Dermis blood vessel endothelial cell (primary cell): ENCODE results near the gene BAIAP3. TPM values are rescaled to one million over a fixed set of nuclear protein-coding genes. Genes with fewer than 3 reads are reported as not detected.

ENCODE experiments used
- DNase-seq: peaks from one replicate; pipeline ENCODE4 v3.0.0; 2010
- total RNA-seq: library from RNA; depleted of rRNA; stranded (reverse); fragments of >200 nt; gene quantifications from 2 replicates; pipeline ENCODE4 v1.2.3, GENCODE V29; 2014

BAIAP3 gene
- total RNA-seq, 1 donor from 2014 or later, result 1.4 TPM

DNA sequence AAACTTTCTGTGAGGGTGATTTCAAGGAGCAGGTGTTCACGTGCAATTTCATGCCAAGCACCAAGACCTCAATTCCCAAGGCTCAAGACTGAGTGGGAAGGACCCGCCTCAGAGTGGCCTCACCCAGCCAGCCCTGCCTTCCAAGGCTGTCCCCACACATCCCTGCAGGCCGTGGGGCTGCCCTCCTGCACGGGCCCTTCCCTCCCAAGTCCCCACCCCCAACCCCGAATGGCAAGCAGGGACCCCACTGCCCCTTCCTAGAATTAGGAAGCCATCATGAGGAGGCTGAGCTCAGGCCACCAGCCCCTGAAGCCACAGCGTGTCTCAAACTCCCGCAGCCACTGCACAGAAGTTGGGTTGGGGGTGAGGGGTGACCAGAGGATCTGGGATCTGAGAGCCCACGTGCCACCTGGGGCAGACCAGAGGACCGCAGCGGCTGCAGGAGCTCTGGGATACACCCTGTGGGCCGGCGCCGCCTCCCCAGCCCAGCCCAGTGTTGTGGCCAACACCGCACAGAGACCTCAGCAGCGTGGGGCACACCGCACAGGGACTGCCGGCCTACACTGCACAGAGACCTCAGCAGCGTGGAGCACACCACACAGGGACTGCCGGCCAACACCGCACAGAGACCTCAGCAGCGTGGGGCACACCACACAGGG is 39.0 kb downstream of the BAIAP3 start:
- DNase-seq, result no peak

DNA sequence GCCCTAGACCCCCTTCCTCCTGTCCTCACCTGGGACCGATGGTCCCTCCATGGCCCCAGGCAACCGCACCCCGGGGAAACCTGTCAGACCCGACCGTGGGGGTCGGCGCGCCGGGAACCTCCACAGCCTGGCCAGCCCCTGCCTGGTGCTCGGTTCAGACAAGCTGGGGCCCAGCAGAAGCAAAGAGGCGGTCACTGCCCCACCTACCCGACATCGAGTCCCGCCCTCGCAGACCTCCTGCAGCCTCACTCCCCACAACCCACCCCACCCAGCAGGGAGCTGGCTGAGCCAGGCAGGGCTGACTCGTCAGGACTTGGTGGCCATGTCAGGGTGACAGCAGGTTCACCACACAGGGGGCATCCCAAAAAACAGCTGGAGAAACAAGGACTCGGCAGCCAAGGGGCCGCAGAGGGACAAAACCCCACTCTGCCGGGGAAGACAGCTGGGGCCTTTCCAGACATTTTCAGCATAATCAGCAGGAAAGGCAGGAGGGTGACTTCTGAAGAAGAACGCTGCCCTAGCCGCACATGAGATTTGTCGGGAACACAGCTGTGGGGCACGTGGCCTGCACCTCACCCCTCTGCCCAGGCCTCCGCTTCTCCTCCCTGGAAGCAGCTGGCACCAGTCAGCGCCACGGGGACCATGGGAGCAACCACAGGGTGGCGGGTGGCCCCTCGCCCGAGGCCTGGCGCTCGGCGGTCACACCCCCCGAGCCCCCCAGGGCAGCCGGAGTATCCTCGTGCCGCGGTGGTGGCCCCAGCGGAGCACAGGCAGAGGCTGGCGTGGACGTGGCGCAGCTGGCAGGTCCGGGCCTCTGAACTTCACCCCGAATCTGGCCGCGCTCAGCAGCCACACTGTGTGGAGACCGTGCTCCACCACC is 41.2 kb downstream of the BAIAP3 start:
- no peak for DNase-seq

DNA sequence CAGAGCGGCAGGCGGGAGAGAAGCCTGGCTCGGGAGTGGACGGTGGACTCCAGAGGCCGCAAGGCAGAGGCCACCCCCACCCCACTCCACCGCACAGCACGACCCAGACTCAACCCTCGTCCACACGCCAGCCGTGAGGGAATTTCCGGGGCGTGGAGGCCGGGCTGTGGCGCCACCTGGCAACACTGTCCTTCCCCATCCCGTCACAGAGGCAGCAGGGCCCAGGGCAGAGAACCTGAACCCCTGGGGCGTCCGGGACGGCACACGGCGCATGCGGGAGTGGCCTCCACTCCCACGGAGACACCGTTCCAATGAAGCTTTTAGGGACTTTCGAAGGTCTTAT is 41.8 kb downstream of the BAIAP3 start:
- DNase-seq, result no peak

DNA sequence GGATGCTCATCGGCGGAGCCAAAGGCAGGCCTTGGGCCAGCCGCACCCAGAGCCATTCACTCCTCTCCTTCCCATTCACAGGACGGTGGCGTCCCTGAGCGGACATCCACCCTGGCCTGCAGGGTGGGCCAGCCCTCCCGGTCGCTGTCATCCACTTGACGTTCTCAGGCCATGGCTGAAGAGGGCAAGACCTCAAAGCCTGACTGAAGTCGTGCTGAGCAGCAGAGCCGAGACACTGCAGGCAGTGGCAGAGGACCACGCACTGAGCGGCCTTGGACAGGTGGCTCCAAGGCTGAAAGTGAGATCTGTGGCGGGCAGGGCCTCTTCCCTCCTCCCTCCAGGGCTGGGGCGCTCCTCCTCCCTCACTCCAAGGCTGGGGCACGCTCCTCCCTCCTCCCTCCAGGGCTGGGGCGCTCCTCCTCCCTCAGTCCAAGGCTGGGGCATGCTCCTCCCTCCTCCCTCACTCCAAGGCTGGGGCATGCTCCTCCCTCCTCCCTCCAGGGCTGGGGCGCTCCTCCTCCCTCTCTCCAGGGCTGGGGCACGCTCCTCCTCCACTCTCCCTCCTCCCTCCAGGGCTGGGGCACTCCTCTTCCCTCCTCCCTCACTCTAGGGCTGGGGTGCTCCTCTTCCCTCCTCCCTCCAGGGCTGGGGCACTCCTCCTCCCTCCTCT is 42.4 kb downstream of the BAIAP3 start:
- DNase-seq, result no peak

DNA sequence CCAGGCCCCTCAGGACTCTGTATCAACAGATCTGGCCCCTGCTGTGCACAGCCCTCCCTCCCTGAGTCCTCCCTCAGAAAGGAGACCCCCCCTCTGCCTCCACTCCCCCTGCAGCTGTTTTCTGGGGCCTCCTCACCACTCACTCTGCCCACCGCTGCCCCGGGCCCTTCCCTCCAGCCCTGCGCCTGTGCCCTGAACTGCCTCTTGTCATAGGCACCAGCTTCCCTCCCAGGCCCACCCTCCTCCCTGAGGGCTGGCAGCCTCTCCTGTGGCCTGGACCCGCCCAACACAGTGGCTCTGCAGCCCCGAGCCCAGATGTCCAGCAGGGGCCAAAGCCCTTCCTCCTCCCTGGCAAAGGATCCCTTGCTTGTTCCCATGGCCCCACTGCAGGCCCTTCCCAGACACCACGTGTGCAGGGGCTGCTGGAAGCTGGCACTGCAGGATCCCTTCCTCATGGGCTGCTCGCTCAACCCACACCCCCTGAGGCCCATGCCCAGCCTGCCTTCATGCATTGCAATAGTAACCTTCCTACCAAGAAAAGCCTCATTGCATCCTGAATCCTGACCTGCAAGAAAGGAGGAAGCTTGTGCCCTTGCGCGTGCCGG is 44.1 kb downstream of the BAIAP3 start:
- no peak for DNase-seq

DNA sequence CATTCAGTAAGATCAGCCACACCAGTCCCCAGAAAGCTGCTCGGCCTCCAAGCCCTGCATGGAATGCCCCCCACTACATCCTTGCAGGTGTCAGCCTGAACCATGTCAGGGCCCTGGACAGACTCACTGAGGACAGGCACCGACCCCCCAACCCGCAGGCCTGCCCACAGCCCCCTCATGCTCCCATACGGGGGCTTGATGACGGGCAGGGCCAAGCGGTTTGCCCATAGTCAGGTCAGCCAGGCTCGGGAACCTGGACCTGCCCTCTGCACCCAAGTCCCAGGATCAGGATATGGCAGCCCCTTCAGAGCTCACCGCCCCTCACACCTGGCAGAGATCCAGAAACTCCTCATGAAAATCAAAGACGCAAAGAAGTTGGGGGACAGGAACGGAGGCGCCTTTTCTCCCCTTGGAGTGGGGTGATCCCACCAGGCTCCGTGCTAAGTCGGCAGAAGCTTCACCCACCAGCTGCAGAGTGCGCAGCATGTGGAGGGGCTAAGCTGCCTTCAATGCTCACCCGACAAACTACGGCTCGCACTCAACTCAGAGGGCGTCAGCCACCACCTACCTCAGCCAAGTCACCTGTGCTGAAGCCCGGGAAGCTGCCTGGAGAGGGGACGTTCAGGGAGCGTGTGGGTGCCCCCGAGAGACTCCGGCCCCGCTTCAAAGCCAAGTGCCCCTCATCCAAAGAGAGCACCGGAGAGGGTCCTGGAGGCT is 44.8 kb downstream of the BAIAP3 start:
- no peak for DNase-seq

DNA sequence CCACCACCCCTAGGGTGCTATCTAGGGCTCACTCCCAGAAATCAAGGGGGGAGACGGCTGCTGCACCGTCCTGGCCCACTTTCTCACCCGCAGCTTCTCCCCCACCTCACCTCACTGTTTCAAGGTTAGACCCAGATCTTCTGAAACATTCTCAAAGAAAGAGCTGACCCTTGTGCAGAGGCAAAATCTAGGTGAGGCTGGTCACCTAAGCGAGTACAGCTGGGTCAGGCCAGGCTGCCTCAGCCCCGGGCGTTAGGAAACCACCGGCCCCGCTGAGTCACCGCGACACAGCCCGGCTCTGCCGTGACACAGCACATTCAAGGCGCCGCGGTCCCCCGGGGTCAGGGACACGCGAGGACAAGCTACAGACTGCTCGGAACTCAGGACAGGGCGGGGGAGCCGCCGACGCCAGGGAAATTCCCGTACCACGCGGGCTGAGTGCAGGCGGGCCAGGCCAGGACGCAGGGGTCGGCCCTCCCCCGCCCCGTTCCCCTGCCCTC is 45.4 kb downstream of the BAIAP3 start:
- peak; percentile 76 for DNase-seq

DNA sequence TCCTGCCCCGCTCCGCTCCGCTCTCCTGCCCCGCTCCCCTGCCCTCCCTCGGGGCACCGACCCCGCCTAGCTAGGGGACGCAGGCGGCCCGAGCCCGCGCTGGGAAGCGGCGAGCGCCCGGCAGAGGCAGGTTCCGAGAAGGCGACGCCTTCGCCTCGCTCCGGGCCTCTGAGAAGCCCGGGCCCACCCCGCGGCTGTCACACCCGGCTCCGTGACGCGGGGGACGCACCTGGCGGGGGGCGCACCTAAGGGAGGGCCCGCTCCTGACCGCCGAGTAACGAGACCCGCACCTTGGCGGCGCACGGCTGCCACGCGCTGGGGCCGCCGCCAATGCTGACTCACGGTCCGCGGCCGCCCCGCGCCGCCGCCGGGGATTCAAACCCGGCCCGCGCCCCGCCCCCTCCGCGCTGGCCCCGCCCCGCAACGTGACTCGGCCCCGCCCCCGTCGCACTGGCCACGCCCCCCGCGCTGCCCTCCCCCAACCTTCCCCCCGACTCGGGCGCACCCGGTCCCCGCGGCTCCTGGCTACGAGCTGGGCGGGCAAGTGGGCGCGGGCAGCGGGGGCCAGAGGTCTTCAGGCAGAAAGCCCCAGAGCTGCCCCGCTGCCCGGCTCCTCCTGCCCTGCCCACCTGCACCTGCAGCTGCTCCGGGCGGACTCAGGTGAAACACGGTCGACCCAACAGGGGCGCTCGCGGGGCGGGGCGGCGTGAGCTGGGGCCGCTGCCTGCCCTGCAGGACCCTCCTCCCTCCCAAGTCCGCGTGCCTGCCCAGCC is 46.0 kb downstream of the BAIAP3 start:
- DNase-seq, result peak; percentile 75

DNA sequence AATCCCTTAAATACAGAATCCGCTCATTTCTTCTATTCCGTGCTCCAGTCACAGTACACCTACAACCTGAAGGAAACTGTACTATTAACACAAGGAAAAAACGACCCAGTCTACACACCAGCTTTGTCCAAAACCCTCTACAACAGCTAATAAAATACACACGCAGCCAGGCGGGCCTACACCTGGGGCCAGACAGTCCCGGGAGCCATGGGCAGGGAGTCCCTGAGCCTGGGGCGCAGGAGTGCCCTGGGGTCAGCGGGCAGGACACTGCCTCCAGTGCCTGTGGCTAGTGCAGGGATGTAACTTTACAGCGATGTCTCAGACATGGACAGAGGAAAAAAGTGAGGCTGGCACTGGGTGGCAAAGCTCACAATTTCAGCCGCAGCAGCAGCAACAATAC is 46.8 kb downstream of the BAIAP3 start:
- no peak for DNase-seq

DNA sequence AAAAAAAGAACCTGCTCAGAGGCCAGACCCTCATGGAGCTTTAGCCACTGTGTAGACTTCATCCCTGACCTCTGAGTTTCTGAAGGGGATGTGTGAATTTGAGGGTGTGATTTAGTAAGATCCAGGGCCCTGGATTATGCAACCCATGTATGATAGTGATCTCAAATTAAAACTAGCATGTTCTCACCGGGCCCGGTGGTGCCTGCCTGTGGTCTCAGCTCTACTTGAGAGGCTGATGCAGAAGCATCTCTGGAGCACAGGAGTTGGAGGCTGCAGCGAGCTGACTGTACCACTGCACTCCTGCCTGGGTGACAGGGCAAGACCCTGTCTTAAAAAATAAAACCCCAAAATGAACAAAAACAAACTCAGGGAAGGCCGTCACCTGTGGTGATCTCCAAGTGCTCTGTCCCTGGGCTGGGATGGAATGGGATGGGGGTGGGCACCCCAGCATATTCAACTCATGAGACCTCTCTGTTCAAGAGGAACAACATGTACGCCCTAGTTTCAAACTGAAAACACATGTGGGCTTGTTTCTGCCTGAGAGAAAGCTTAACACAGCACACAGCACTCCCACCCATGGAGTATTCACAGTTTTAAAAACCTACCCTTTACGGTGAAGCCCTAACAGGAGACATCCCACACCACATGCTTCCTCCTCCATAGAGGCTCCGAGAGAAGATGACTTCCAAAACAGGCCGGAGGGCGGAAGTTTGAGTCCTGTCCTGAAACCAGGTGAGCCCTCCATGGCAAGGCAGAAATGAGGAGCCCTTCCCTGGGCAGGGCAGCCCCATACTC is 48.4 kb downstream of the BAIAP3 start:
- no peak for DNase-seq

DNA sequence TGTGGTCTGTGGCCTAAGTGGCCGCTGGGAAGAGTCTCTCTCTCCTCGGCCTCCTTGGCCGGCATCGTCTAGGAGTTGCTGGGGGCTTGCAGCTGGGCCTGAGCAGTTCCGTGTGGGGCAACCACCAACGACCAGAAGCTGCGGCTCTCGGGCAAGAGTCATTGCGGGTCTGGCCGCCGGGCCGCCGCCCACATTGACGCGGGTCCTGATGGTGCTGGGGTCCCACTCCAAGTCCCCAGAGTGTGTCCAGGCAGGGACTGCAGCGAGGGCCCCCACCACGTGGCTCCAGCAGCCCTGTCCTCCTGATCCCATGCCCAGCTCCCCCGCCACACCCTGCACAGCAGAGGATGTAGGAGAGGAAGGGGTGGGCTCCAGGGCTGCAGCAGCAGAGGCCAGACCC is 50.1 kb downstream of the BAIAP3 start:
- no peak for DNase-seq

DNA sequence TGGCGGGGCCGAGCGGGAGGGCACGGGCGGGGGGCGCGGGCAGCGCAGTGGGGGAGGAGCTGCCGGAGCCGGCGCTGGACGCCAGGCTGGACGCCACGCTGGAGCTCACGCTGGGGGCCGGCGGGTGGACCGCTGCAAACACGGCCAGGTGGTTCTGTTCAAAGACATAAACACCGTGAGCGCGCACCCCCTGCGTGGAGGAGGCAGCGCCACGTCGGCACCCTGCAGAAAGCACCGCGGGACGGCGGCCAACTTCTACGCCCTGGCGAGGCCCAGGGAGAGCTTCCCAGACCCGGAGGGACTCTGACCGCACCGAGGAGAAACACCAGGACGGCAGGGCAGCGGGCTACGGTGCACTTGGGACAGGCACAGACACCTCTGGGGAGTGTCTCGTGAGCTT is 51.8 kb downstream of the BAIAP3 start:
- DNase-seq, result no peak

DNA sequence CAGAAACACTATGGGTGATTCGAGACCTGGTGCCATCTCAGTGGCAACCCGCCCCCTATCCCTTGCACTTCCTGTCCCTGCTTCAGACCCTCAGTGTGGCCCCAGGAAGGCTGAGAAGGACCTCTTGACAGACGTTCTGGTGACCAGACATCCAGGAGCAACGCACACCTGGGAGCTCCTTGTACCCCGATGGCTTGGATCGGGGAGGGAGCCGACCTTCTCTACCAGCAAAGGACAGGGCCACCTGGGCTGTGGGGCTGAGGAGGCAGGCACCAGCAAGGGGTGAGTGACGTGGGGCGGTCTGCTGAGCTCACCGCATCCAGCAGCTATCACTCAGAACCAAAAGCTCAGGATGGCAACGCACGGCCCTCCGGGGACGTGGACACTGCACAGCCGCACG is 53.9 kb downstream of the BAIAP3 start:
- DNase-seq, result no peak

DNA sequence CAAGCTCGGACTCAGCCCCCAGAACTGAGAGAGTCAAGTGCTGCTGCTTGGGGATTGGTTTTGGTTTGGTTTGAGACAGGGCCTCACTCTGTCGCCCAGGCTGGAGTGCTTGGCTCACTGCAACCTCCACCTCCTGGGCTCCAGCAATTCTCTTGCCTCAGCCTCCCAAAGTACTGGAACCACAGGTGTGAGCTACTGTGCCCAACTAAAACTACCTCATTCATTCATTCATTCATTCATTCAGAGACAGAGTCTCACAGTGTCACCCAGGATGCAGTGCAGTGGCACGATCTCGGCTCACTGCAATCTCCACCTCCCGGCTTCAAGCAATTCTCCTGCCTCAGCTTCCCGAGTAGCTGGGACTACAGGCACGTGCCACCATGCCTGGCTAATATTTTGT is 56.3 kb downstream of the BAIAP3 start:
- DNase-seq, result no peak

DNA sequence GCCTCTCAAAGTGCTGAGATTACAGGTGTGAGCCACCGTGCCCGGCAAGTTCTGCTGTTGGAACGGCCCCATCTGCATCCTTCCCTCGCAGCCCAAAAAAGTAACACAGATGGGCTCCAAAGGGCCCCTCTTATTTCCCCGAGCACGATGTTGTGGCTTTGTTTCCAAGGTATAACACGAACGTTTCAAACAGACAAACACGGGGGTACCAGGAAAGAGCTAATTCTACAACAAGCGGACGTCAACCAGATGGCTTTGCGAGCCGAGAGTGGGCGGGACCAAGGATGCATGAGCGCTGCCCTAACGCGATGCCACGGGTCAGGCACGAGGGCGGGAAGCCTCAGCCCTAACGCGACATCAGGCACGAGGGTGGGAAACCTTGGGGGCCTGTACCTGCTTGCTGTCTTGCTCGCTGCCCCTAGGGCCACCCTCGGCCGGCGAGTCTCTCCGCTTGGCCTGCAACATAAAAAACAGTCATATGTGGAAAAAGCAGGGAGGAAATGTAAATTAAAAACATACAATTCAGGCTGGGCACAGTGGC is 56.9 kb downstream of the BAIAP3 start:
- DNase-seq, result no peak

DNA sequence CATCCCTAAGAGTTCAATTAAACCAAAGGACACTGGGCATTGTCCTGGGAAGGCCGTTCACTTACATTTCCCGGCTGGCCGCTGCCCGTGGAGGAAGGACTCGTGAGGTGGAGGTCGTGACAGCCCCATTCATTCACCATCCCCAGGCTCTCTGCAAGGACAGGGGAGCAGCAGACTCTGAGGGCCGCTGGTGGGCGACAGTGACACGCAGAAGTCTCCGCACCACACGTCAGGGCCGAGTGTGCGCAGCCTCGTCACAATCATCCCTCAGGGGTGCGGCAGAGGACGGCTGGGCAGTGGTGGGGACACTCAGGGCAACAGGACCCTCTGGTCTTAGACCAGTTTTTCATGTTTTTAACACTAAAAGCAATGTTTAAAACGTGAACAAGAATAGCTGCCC is 59.4 kb downstream of the BAIAP3 start:
- DNase-seq, result no peak

DNA sequence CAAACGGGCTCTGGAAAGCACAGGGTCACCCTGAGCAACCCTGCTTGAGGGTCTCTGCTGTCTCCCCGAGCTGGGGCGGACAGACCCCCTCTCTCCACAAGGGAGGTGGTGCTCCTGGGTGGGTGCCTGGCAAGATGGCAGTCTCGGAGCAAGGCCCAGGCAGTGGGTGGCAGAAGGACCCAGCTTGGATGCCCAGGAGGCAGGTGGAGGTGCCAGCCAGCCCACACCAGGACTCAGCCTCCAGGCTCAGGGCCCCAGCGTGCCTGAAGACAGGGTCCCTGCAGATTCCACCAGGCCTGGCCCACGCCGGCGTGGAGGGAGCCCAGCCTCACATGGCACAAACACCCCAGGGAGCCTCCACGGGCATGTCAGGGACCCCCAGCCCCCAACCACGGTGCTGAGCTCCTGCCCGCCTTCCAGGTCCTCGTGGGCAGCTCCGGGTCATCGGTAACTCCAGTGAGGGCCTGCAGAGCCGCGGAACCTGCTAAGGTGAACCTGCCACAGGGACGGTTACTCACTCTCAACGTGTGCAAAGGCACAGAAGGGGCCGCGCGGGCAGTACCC is 60.2 kb downstream of the BAIAP3 start:
- DNase-seq, result no peak

DNA sequence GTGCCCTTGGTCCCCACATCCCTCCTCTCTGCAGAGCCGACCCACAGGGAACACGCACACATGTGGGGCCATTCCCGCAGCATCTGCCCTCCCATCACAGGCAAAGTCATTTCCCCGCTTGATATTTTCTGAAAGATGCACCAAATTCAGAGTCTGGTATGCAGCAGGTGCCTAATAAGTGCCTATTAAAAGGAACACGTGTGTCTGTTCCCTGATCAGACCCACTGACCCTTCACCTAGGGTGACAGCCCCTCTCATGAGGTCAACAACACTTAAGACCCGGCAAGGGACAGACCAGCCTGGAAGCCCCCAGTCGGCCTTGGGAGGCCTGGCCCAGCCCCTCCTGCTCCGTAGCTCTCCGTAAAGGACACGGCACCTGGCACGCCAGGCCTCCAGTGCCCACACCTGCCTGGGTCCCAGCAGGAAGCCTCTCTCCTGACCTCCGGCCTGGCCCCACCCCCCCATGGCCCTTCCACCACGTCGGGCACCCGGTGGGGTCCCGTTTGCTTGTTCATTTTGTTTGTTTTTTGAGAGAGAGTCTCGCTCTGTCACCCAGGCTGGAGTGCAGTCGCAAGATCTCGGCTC is 61.0 kb downstream of the BAIAP3 start:
- no peak for DNase-seq

DNA sequence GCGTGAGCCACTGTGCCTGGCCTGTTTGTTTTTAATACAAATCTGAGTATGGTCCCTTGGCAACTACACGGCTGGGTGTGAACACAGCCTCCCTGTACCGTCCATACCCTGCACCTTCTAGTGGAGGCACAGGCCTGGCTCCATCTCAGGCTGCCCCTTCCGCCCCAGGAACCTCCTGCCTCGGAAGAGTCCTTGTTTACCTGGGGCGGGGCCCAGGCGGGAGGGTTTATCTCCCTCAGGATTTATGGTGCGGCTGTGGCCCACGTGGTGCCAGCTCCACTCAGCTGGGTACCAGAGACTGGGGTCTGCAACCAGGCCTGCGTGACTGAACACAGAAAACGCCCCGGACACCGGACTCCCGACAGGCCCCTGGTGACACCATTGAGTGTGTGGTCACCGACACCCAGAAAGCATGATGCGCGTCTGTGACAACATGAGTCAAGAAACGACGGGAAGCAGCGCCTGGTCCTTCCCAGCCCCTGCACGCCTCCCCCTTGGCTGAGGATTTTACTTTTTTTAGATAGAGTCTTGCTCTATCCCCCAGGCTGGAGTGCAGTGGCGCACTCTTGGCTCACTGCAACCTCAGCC is 62.1 kb downstream of the BAIAP3 start:
- no peak for DNase-seq
